ENCODE measurements around the gene SEPTIN1.

Gene SEPTIN1

GRCh38 chr16:30382111-30382881 is at the start of gene SEPTIN1:
Gene SEPTIN1 (minus strand): TSS chr16:30382561. CDS start chr16:30382542, 19 bp downstream.
- DNase-seq (ENCODE audit: low spot score), result no peak

DNA sequence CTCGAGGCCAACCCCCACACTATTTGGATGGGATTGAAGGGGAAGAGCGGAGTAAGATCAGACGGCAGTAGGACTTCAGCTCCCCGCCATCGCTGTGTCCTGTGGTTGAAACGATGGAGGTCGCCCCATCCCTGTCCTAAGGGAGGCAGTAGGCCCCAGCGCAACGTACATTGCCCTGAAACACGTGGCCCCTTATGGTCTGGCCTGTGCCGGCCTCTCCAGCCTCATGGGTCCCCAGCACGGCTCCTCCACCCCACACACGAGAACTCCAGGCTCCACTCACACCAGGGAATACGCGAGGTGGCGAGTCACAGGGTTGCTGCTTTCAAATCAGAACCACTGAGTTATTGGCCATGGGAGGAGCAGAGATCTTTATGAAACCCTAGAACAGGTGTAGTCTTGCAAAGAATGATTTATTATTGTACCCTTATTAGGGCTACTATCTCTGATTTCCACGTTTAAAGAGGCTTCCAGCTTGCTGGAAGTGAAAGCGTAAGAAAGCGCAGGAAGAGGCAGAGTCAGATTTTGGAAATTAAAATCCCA is 48.1 kb upstream of the SEPTIN1 start:
- DNase-seq (ENCODE audit: low spot score), result no peak

GRCh38 chr16:30429678-30430427 is 47.5 kb upstream of the SEPTIN1 start, which contains the start of gene DCTPP1:
Gene DCTPP1 (minus strand): TSS chr16:30430030. CDS start chr16:30429980, 50 bp downstream.
- DNase-seq (ENCODE audit: low spot score), result peak; percentile 96

GRCh38 chr16:30429418-30429677 is 47.0 kb upstream of the SEPTIN1 start:
- no peak for DNase-seq (ENCODE audit: low spot score)

DNA sequence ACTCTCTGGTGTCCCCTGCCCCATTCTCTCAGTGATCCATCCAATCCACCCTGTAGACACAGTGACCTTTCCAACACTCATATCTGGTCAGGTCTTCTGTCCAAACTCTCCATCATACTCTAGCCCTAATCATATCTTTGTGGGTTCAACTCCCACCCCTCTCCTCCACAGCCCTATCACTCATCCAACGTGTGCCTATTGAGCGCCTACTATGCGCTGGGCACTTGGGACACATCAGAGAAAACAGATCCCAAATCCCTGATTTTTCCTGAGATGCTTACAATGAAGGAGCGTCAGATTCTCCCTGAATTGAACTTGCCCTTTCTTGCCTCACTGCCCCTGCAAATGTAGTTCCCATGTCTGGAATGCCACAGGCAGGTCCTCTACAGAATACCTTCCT is 45.7 kb upstream of the SEPTIN1 start:
- no peak for DNase-seq (ENCODE audit: low spot score)

GRCh38 chr16:30421010-30421409 is 38.6 kb upstream of the SEPTIN1 start:
- no peak for DNase-seq (ENCODE audit: low spot score)

DNA sequence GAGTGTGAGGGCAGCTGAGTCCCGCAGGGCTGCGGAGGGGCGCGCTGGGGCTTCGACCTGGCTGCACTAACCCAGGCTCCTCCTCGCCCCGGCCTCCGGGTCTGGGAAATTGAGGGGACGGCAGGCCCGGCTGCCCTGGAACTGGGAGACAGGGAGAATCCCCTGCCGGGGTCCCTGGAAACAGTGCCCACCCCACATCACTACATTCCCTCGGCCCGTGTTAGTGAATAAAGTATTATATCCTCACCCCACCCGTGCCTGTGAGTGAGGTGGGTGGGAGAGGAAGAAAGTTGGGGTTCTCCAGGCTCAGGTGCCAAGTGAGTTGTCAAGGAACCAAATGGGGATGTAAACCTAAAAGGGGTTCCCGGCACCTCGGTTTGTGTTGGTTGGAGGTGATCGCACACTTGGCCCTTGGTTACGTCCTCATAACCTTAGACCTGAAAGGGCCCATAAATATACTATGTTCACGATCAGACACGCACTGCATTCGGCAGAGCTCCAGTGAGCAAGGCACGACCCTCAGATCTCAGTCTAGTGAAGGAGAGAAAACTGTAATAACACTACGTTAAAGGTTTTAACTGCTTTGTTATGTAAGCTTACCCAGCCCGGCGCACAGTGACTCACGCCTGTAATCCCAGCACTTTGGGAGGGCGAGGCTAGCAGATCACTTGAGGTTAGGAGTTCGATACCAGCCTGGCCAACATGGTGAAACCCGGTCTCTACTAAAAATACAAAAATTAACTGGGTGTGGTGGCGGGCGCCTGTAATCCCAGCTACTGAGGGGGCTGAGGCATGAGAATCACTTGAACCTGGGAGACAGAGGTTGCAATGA is 36.2 kb upstream of the SEPTIN1 start:
- no peak for DNase-seq (ENCODE audit: low spot score)

DNA sequence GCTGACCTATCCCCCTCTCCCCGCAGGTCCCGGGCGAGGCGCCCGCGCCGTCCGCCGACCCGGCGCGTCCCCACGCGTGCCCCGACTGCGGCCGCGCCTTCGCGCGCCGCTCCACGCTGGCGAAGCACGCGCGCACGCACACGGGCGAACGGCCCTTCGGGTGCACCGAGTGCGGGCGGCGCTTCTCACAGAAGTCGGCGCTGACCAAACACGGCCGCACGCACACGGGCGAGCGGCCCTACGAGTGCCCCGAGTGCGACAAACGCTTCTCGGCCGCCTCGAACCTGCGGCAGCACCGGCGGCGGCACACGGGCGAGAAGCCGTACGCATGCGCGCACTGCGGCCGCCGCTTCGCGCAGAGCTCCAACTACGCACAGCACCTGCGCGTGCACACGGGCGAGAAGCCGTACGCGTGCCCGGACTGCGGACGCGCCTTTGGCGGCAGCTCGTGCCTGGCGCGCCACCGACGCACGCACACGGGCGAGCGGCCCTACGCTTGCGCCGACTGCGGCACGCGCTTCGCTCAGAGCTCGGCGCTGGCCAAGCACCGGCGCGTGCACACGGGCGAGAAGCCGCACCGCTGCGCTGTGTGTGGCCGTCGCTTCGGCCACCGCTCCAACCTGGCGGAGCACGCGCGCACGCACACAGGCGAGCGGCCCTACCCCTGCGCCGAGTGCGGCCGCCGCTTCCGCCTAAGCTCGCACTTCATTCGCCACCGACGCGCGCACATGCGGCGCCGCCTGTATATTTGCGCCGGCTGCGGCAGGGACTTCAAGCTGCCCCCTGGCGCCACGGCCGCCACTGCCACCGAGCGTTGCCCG is 35.4 kb upstream of the SEPTIN1 start:
- peak; percentile 69 for DNase-seq (ENCODE audit: low spot score)

GRCh38 chr16:30416624-30417528 is 34.5 kb upstream of the SEPTIN1 start:
- no peak for DNase-seq (ENCODE audit: low spot score)

DNA sequence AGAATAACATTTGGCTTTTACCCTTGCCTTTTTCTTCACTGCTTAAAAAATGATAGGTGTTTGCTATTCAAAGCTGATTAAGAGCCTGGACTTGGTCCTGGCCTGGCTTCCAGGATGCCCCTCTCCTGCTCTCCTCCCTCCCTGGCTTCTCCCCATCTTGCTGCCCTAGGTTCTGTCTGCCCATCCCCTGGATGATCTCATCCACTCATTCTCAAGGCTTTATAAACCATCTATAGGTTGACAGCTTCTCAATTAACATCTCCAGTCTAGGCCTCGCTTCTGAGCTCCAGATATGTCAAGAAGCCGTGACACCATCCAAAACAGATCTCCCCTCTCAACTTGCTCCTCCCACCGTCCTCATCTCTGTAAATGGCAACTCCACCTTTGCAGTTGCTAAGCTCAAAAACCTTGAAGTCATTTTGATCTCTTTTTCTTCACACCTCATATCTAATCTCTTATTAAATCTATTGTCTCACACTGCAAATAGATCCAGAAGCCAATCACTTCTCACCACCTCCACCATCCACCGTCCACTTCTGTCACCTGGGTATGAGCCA is 33.8 kb upstream of the SEPTIN1 start:
- DNase-seq (ENCODE audit: low spot score), result no peak

DNA sequence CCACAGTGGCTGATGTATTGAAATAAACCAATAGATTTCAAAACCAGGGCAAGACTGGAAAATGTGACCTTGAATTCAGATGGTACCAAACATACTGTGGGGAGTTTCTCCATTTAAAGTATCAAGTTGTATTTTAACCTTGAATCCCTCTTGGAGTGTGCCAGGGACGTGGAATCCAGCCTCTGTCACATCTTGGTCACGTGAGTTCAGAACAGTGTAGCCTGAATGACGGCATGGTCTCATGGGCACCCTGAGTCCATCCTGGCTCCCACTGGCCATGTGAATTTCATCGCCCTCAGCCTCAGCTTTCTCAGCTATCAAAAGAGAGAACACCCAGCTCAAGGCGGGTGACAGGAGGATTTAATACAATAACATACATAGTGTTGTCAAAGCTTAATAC is 31.8 kb upstream of the SEPTIN1 start:
- DNase-seq (ENCODE audit: low spot score), result no peak

DNA sequence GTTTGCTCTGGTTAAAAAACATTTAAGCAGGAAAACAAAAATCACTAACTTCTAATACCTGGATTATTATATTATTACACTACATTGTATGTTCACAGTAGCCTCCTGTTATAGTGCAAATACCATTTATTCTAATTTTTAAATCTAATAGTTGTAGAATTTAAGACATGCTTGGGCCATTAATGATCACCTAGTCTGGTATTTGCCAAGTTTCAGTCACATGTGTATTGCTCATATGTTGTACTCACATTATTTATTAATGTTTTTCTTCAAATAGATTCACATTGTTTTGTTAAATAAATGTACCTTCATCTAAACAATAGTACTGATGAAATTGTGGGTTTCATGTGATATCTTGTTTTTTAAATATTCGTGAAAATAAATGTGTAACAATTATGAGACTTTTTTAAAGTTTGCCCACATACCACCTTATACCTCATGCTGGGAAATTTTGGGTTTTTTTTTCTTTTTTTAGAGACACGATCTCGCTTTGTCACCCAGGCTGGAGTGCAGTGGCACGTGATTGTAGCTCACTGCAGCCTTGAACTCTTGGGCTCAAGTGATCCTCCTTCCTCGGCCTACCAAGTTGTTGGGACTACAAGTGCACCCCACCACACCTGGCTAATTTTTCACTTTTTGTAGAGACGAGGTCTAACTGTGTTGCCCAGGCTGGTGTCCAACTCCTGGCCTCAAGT is 30.9 kb upstream of the SEPTIN1 start:
- no peak for DNase-seq (ENCODE audit: low spot score)

- peak; percentile 89 for DNase-seq (ENCODE audit: low spot score)
These were observed 27.0 kb upstream of the SEPTIN1 start for GRCh38 chr16:30409125-30410060.

DNA sequence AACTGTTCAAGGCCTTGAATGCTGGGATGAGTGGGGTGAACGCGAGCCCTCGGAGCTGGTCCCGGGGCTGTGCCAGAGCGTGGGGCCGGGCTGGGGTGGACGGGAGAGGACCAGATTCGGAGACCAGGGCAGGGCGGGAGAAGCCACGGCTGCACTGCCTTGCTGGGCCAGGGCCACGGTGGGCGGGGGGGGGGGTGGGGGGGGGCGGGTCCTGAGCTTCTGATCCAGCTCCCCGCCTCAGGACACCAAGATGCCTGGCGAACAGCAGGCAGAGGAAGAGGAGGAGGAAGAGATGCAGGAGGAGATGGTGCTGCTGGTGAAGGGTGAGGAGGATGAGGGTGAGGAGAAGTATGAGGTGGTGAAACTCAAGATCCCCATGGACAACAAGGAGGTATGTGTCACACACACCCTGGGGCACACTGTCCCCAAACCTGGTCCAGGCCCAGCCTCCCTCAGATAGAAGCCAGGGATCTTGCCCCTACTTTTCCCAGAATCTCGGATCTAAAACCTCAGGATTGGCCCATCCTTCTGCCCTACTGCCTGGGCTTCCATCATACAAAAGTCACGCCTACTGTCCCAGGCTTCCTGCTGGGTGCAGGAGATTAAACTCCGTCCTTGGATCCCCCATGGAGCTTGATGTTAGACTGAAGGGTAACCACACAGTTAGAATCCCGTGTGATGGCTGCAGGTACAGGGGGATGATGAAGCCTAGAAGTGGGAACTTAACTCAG is 25.6 kb upstream of the SEPTIN1 start:
- no peak for DNase-seq (ENCODE audit: low spot score)

- DNase-seq (ENCODE audit: low spot score), result peak; percentile 94
These were observed 24.9 kb upstream of the SEPTIN1 start, which contains the start of gene ZNF771 for GRCh38 chr16:30407102-30407803. Gene ZNF771 (plus strand): TSS chr16:30407606. CDS start chr16:30408054, 448 bp downstream.

DNA sequence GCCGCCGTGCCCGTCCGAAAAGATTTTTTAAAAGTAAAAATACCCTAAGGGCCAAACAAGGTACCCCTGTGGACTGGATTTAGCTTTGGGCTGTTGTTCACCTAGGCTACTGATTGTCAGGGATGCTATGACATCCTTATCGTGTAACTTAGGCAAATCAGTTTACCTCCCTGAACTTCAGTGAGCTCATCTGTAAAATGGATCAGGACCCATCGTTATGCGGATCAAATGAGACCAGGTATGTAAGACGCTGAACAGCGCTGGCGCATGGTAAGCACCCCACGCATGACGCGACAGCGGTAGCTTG is 24.4 kb upstream of the SEPTIN1 start:
- DNase-seq (ENCODE audit: low spot score), result no peak

All from globus pallidus (tissue), 1 donor.